Omental fat pad (tissue), 4 donors: ENCODE measurements around the gene ASTN2. TPM values are rescaled to one million over a fixed set of nuclear protein-coding genes. Genes with fewer than 3 reads are reported as not detected.

ENCODE experiments used
- ATAC-seq: fragments of 150-250 bp; one replicate; pipeline ENCODE4 v1.9.1; 2016; ENCODE audit warnings: mild to moderate bottlenecking, moderate library complexity; ENCODE audit not compliant: low FRiP score
- DNase-seq: peaks from one replicate; pipeline ENCODE4 v3.0.0-alpha.2; 2019; ENCODE audit warnings: low spot score
- total RNA-seq, 4 donors: library from RNA; depleted of rRNA; stranded (reverse); fragments of >200 nt; gene quantifications; one replicate each; pipeline ENCODE4 v1.1.0, GENCODE V29; 2016
- TF ChIP-seq, protein P1 (sequence below), 3 donors: fragments of 450-650 bp; IDR thresholded peaks; one replicate each; pipeline ENCODE4 v1.5.1; 2016 to 2017; ENCODE audit warnings: antibody characterized with exemption in 3 of 3, mild to moderate bottlenecking in 3 of 3, moderate library complexity in 2 of 3

The ASTN2 gene
- total RNA-seq, 4 donors from 2014 or later = 1.1 to 8.4 (median 3.6) TPM

DNA sequence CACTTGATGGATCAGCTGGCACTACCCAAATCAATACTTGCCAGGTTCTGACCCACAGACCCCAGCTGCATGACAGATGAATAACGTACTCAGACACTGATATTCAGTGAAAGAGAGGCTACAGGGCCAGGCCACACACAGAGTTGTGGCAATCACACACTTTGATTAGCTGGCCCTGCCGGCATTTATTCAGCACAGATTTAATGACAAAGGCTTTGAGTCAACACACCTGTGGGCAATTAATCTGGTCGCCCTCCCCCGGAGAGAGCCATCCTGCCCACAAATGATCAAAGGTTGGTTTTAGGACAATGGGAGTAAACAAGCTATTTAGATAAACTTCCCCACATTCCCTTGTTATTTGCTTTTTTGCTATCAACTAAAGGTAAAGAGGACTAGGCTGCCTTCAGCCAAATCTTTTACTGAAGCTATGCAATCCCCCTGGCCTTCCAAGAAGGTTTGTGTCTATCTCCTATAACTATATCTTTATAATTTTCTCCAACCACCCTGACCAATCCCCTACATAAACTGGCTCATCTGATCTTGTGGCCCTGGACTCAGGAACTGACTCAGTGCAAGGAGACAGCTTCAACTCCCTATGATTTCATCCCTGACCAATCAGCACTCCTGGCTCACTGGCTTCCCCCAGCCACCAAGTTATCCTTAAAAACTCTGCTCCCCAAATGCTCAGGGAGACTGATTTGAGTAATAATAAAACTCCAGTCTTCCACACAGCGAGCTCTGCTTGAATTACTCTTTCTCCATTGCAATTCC lies 740.5 kb downstream of the ASTN2 start:
- no peak for ATAC-seq
- no peak for DNase-seq
- TF ChIP-seq, protein P1, sequence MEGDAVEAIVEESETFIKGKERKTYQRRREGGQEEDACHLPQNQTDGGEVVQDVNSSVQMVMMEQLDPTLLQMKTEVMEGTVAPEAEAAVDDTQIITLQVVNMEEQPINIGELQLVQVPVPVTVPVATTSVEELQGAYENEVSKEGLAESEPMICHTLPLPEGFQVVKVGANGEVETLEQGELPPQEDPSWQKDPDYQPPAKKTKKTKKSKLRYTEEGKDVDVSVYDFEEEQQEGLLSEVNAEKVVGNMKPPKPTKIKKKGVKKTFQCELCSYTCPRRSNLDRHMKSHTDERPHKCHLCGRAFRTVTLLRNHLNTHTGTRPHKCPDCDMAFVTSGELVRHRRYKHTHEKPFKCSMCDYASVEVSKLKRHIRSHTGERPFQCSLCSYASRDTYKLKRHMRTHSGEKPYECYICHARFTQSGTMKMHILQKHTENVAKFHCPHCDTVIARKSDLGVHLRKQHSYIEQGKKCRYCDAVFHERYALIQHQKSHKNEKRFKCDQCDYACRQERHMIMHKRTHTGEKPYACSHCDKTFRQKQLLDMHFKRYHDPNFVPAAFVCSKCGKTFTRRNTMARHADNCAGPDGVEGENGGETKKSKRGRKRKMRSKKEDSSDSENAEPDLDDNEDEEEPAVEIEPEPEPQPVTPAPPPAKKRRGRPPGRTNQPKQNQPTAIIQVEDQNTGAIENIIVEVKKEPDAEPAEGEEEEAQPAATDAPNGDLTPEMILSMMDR (IDR thresholded peaks at IDR 0.05) = no peak

DNA sequence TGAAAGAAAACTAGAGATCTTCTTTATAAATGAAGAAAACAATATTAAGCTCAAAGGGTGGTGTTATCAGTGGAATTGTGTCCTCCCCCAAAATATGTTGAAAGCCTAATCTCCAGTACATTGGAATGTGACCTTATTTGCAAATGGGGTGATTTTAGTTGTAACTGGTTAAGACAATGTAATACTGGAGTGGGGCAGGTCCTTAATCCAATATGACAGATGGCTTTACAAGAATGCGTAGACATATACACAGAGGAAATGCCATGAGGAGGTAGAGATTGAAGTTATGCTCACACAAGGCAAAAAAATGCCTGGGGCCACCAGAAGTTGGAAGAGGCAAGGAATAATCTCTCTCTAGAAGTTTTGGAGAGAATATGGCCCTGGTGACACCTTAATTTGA lies 741.5 kb downstream of the ASTN2 start:
- TF ChIP-seq, protein P1 (IDR thresholded peaks at IDR 0.05) = no peak
- DNase-seq = no peak
- no peak for ATAC-seq

DNA sequence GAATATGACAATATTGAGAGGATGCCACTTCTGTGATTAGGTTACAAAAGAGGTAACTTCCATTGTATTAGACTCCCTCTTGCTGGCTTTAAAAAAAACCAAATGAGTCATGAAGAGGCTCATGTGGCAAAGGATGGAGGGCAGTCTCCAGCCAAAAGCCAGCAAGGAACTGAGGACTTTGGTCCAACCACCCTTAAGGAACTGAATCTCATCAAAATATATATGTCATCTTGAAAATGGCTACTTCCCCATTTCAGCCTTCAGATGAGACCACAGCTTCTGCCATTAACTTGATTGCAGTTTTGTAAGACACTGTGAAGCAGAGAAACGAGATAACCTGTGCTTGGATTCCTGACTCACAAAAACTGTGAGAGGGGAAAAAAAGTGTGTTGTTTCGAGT lies 743.3 kb downstream of the ASTN2 start:
- ATAC-seq = no peak
- no peak for DNase-seq
- TF ChIP-seq, protein P1 (IDR thresholded peaks at IDR 0.05) = no peak

DNA sequence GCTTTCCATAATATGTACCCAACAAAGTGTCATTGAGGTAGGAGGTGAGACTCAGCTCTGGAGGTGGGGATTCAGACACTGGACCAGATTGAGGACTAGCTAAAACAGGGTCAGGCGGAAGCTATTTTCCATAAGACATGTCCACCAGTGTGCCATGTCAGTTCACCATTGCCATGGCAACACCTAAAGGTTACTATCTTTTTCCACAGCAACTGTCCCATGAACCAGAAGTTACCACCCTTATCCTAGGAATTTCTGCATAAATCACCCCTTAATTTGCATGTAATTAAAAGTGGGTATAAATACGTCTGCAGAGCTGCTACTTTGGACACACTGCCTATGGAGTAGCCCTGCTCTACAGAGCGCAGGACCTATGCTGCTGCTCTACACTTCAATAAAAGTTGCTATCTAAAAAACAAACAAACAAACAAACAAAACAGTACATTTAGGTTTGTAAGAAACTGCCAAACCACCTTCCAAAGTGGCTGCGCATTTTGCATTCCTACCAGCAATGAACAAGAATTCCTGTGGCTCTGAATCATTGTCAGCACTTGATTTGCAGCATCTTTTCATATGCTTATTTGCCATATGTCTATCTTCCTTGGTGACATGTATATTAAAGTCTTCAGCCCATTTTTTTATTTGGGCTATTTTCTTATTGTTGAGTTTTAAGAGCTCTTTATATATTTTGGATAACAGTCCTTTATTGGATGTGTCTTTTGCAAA lies 745.7 kb downstream of the ASTN2 start:
- TF ChIP-seq, protein P1 (IDR thresholded peaks at IDR 0.05) = no peak
- ATAC-seq (no peak), DNase-seq (no peak)

DNA sequence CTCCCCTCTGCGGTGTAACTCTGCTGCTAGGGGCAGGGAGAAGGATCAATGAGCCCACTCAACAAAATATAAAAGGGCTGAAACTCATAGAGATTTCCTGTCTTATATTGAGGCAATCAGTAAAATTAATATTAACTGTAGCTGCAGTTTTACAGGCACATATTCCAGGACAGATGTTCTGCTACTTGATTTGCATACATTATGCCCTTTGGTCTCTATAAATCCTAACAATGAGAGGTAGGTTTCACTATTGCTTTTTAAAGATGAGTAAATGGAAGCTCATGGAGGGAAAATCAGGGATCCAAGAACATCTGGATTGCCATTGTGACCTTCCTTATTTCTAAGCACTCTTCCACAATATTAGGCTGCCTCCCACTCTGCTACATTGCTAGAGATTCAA lies 751.3 kb downstream of the ASTN2 start:
- DNase-seq (no peak), ATAC-seq (no peak)
- TF ChIP-seq, protein P1 (IDR thresholded peaks at IDR 0.05) = no peak

DNA sequence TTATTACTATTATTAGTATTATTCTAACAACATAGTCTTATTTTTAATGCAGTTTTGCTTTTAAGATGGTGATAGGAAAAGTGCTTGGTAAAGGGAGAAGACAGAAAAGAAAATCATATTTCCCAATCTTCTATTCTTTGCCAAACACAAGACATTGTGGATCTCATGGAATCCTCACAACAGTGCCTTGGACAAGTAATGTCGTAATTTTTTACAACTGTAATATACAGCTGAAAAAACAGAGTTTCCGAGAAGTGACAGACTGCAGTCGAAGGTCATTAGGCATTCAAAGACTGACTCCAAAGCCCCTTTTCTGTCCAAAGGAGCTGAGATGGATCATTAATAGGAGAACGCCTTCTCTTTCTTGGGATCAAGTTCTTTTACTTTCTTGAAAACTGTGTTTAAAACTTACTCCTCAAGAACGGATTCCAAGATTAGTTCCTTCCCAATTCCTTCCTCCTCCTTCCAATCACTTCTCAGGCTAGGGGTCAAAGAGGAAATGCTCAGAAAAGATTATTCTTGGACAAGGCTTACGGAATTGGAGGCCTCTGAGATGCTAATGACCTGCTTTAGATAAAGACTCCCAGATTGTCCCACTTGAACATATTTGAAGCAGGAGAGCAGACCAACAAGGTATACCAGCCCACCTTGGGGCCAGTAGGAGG lies 752.1 kb downstream of the ASTN2 start:
- TF ChIP-seq, protein P1 (IDR thresholded peaks at IDR 0.05) = no peak
- ATAC-seq (peak; percentile 38), DNase-seq (no peak)
